IMR-90 (cell line): ENCODE data around the gene MRTFA. TPM values are rescaled to one million over a fixed set of nuclear protein-coding genes. Genes with fewer than 3 reads are reported as not detected.

Experiments
- ATAC-seq: fragments of 200-7000 bp; cut with Tn5 transposase; 2 replicates; pipeline ENCODE4 v1.9.1; 2020; ENCODE audit warnings: low read depth, mild to moderate bottlenecking, moderate library complexity
- BruUV-seq: library from RNA; stranded (reverse); fragments of 400-500 nt; replicated peaks from 2 replicates; lab custom pipeline; 2021; lab: Mats Ljungman, UMichigan
- CTCF ChIA-PET: fragments of 300-600 bp; formaldehyde crosslinking; extraction: SDS; loops from one replicate; lab custom pipeline; 2021; ENCODE audit warnings: antibody characterized with exemption; lab: Yijun Ruan, JAX
- POLR2A ChIA-PET: fragments of 300-600 bp; sonication (Branson Sonifier 250); formaldehyde crosslinking; loops from one replicate; lab custom pipeline; 2022; ENCODE audit warnings: antibody characterized with exemption; ENCODE audit not compliant: unreplicated experiment; lab: Charles Lee
- DNase-seq: peaks from one replicate; pipeline ENCODE4 v3.0.0; 2013
- H2AFZ ChIP-seq: replicated peaks from 2 replicates; pipeline ENCODE3; 2013; ENCODE audit warnings: low read length, mild to moderate bottlenecking; ENCODE audit not compliant: poor library complexity
- H2AK5ac ChIP-seq: 2 replicates; pipeline ENCODE4 v1.6.1; 2013; ENCODE audit warnings: low read depth, low read length, inconsistent platforms
- H2AK9ac ChIP-seq: replicated peaks from 2 replicates; pipeline ENCODE3; 2013; ENCODE audit warnings: mild to moderate bottlenecking, low read depth, low read length, moderate library complexity; ENCODE audit not compliant: poor library complexity
- H2BK120ac ChIP-seq: 2 replicates; pipeline ENCODE4 v1.6.1; 2013; ENCODE audit warnings: low read depth, low read length, inconsistent platforms
- H2BK15ac ChIP-seq: 3 replicates; pipeline ENCODE4 v1.6.1; 2013; ENCODE audit warnings: low read depth, low read length, inconsistent platforms
- H2BK20ac ChIP-seq: 2 replicates; pipeline ENCODE4 v1.6.1; 2013; ENCODE audit warnings: low read depth, mild to moderate bottlenecking, inconsistent platforms, low read length, moderate library complexity
- H2BK5ac ChIP-seq: 2 replicates; pipeline ENCODE4 v1.6.1; 2013; ENCODE audit warnings: mild to moderate bottlenecking, low read depth, low read length, inconsistent platforms; ENCODE audit not compliant: poor library complexity, severe bottlenecking
- H3K14ac ChIP-seq: replicated peaks from 2 replicates; pipeline ENCODE4 v1.6.1; 2013; ENCODE audit warnings: low read depth, low read length, inconsistent platforms
- H3K18ac ChIP-seq: 2 replicates; pipeline ENCODE4 v1.6.1; 2013; ENCODE audit warnings: low read depth, low read length, control low read depth
- H3K23ac ChIP-seq: 2 replicates; pipeline ENCODE4 v1.6.1; 2013; ENCODE audit warnings: low read depth, low read length, inconsistent platforms
- H3K27ac ChIP-seq: 2 replicates; pipeline ENCODE4 v1.5.1; 2013; ENCODE audit warnings: mild to moderate bottlenecking, control low read depth, low read length; ENCODE audit not compliant: insufficient read depth
- H3K27me3 ChIP-seq: 2 replicates; pipeline ENCODE4 v1.6.1; 2013; ENCODE audit warnings: low read length; ENCODE audit not compliant: control insufficient read depth, insufficient read depth
- H3K36me3 ChIP-seq: 2 replicates; pipeline ENCODE4 v1.6.1; 2013; ENCODE audit warnings: low read length, mixed read lengths; ENCODE audit not compliant: control insufficient read depth, insufficient read depth
- H3K4ac ChIP-seq: 2 replicates; pipeline ENCODE4 v1.6.1; 2013; ENCODE audit warnings: low read depth, low read length, inconsistent platforms
- H3K4me1 ChIP-seq: 2 replicates; pipeline ENCODE4 v1.6.1; 2013; ENCODE audit warnings: low read length, mixed read lengths; ENCODE audit not compliant: control insufficient read depth, insufficient read depth
- H3K4me2 ChIP-seq: 2 replicates; pipeline ENCODE4 v1.6.1; 2013; ENCODE audit warnings: low read depth, mild to moderate bottlenecking, control low read depth, low read length, moderate library complexity
- H3K4me3 ChIP-seq: 2 replicates; pipeline ENCODE4 v1.5.1; 2013; ENCODE audit warnings: low read depth, mild to moderate bottlenecking, control low read depth, low read length, moderate library complexity; ENCODE audit not compliant: insufficient read depth
- H3K56ac ChIP-seq: 2 replicates; pipeline ENCODE4 v1.6.1; 2013; ENCODE audit warnings: low read length, inconsistent platforms; ENCODE audit not compliant: insufficient read depth; ENCODE audit errors: extremely low read depth
- H3K79me1 ChIP-seq, 2 experiments: 2 replicates each; pipeline ENCODE4 v1.6.1; 2013; ENCODE audit warnings: low read length in 2 of 2, inconsistent platforms in 1 of 2, low read depth in 1 of 2
- H3K9ac ChIP-seq: 2 replicates; pipeline ENCODE4 v1.6.1; 2013; ENCODE audit warnings: low read depth, low read length, control low read depth
- H3K9me1 ChIP-seq: 2 replicates; pipeline ENCODE4 v1.6.1; 2013; ENCODE audit warnings: low read length, inconsistent platforms; ENCODE audit not compliant: insufficient read depth
- H3K9me3 ChIP-seq: 2 replicates; pipeline ENCODE4 v1.6.1; 2013; ENCODE audit warnings: low read length; ENCODE audit not compliant: control insufficient read depth, insufficient read depth
- H4K20me1 ChIP-seq: 2 replicates; pipeline ENCODE4 v1.6.1; 2013; ENCODE audit warnings: low read length, inconsistent platforms; ENCODE audit not compliant: insufficient read depth
- H4K5ac ChIP-seq: 2 replicates; pipeline ENCODE4 v1.6.1; 2013; ENCODE audit warnings: mild to moderate bottlenecking, low read depth, low read length, control low read depth
- H4K8ac ChIP-seq, 2 experiments: 2 replicates each; pipeline ENCODE4 v1.6.1; 2013; ENCODE audit warnings: low read depth in 2 of 2, low read length in 2 of 2, control low read depth in 1 of 2, inconsistent platforms in 1 of 2
- H4K91ac ChIP-seq: 2 replicates; pipeline ENCODE4 v1.6.1; 2013; ENCODE audit warnings: low read depth, low read length, inconsistent platforms; ENCODE audit not compliant: insufficient read depth
- BHLHE40 ChIP-seq: fragments of 150-350 bp; IDR thresholded peaks from 2 replicates; pipeline ENCODE4 v1.6.1; 2016; ENCODE audit warnings: mild to moderate bottlenecking, low read depth, low read length
- CHD1 ChIP-seq: IDR thresholded peaks from 2 replicates; pipeline ENCODE4 v1.6.1; 2012; ENCODE audit warnings: low read depth, low read length, improper control_type of control experiment
- CTCF ChIP-seq: conservative IDR thresholded peaks from 2 replicates; pipeline ENCODE4 v1.5.1; 2012; ENCODE audit warnings: mild to moderate bottlenecking, low read depth, low read length, improper control_type of control experiment
- ELK1 ChIP-seq: fragments of 150-350 bp; IDR thresholded peaks from 2 replicates; pipeline ENCODE4 v1.6.1; 2016; ENCODE audit warnings: low read depth, mild to moderate bottlenecking, low read length, moderate library complexity, borderline replicate concordance
- FOS ChIP-seq: fragments of 150-350 bp; IDR thresholded peaks from 2 replicates; pipeline ENCODE4 v1.6.1; 2016; ENCODE audit warnings: low read depth, low read length
- MAFK ChIP-seq: IDR thresholded peaks from 2 replicates; pipeline ENCODE4 v1.6.1; 2012; ENCODE audit warnings: low read depth, low read length, improper control_type of control experiment
- MXI1 ChIP-seq: IDR thresholded peaks from 2 replicates; pipeline ENCODE4 v1.6.1; 2012; ENCODE audit warnings: low read depth, mild to moderate bottlenecking, low read length, moderate library complexity, borderline replicate concordance
- NFE2L2 ChIP-seq: fragments of 150-350 bp; IDR thresholded peaks from 2 replicates; pipeline ENCODE4 v1.6.1; 2016; ENCODE audit warnings: low read depth, mild to moderate bottlenecking, low read length
- POLR2A ChIP-seq: IDR thresholded peaks from 2 replicates; pipeline ENCODE4 v1.6.1; 2012; ENCODE audit warnings: mild to moderate bottlenecking, low read depth, low read length
- SMC3 ChIP-seq: fragments of 150-350 bp; IDR thresholded peaks from 2 replicates; pipeline ENCODE4 v1.6.1; 2016; ENCODE audit warnings: low read depth, mild to moderate bottlenecking, antibody characterized with exemption, low read length, moderate library complexity
- USF2 ChIP-seq: fragments of 150-350 bp; IDR thresholded peaks from 2 replicates; pipeline ENCODE4 v1.6.1; 2017; ENCODE audit warnings: mild to moderate bottlenecking, antibody characterized with exemption, low read length, low read depth
- WGBS, 2 experiments: methylation state at CpG; one replicate each; pipeline versions ENCODE4 v1.1.5 to v1.1.7; 2013; ENCODE audit warnings: missing lambda C conversion rate in 2 of 2; ENCODE audit not compliant: insufficient read length in 1 of 2; ENCODE audit errors: extremely low coverage in 2 of 2; 5-methylcytosine and 5-hydroxymethylcytosine counted together
- dilution Hi-C: fragments of 300-500 bp; cut with HindIII; formaldehyde crosslinking; loops from one replicate; pipeline ENCODE4 v1.14.3; 2018; ENCODE audit warnings: low sequenced_read_pairs; ENCODE audit not compliant: unreplicated experiment
- in situ Hi-C: fragments of 300-500 bp; cut with MboI; formaldehyde crosslinking; loops from 3 replicates; pipeline ENCODE4 v1.14.3; 2019; ENCODE audit warnings: low sequenced_read_pairs, inconsistent platforms, mixed read lengths
- intact Hi-C: fragments of 100-400 bp; cut with micrococcal nuclease; formaldehyde crosslinking; loops from 2 replicates; pipeline ENCODE4 v1.10.0; 2022
- polyA plus RNA-seq, 3 experiments: library from polyadenylated mRNA; depleted of rRNA; stranded (reverse); fragments of >200 nt; gene quantifications; 2 replicates each; pipeline ENCODE4 v1.2.3, GENCODE V29; 2012; ENCODE audit warnings: low replicate concordance in 1 of 3
- total RNA-seq: library from RNA; depleted of rRNA; stranded (reverse); fragments of >200 nt; gene quantifications from 2 replicates; pipeline ENCODE4 v1.2.3, GENCODE V29; 2012

Gene MRTFA
- total and polyA plus RNA-seq, 2 of the 4 experiments (the other 2 are of a cell fraction): 12.5 to 17.2 TPM

DNA sequence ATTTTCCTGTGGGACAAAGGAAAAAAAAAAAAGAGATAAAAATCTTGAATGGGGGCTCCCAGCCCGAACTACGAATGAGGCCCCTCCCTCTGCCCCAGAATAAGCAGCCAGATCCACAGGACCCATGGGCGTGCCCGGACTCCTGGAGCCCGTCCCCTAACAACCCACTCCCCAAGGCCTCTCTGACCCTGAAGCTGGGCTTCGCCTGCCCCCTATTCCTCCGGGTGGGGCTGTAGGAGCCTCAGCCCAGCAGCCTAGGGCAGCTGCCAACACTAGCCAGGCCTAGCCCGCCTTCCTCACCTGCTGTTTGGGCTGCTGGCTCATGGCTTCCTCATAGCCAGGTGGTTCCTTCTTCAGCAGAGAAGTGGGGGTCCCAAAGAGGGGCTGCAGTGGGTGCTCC, 219.5 kb downstream of the MRTFA start:
- H4K20me1 ChIP-seq: peaks cover 16% of the 10 kb centered on the region
- dilution Hi-C loops: no loop called here
- H3K14ac ChIP-seq: no peak overlapping the region
- intact Hi-C loops: no loop called here
- no peak overlapping the region for H2AK9ac ChIP-seq
- in situ Hi-C loops: no loop called here
- H3K9ac ChIP-seq: no peak overlapping the region
- BruUV-seq: no TSS peak
- no peak for ATAC-seq
- H3K4ac ChIP-seq: no peak overlapping the region
- peaks cover 5% of the 10 kb centered on the region; the same call in 1 of the 2 replicates for H3K4me1 ChIP-seq
- no peak overlapping the region for H4K5ac ChIP-seq
- no peak overlapping the region for H2BK120ac ChIP-seq
- H2BK5ac ChIP-seq: no peak overlapping the region
- H3K18ac ChIP-seq: no peak overlapping the region
- DNase-seq: no peak
- TF ChIP-seq POLR2A (no peak), MAFK (no peak), CTCF (no peak), USF2 (no peak), ELK1 (no peak), MXI1 (no peak), NFE2L2 (no peak), BHLHE40 (no peak), FOS (no peak), CHD1 (no peak), SMC3 (no peak)
- no peak overlapping the region for H3K56ac ChIP-seq
- peaks cover 13% of the 10 kb centered on the region; the same call in 1 of the 2 replicates for H3K9me1 ChIP-seq
- CTCF ChIA-PET: no interaction called here
- POLR2A ChIA-PET: no interaction called here
- H3K27ac ChIP-seq: no peak overlapping the region
- H3K4me2 ChIP-seq: no peak overlapping the region
- no peak overlapping the region for H2BK20ac ChIP-seq
- H3K36me3 ChIP-seq: peaks cover 62% of the 10 kb centered on the region
- no peak overlapping the region for H2AFZ ChIP-seq
- no peak overlapping the region for H4K91ac ChIP-seq
- no peaks in the 10 kb centered on the region for H3K27me3 ChIP-seq
- WGBS, 2 experiments: 96% methylated on average over 4 of the region's 8 CpGs; no CpG with 5 or more reads in 1 of the 2 experiments
- H3K9me3 ChIP-seq: no peaks in the 10 kb centered on the region
- H3K23ac ChIP-seq: no peak overlapping the region
- no peak overlapping the region for H4K8ac ChIP-seq
- peaks cover 4 to 68% of the 10 kb centered on the region in 2 experiments; a peak in 3 of 4 replicates for H3K79me1 ChIP-seq
- H2AK5ac ChIP-seq: no peak overlapping the region
- H2BK15ac ChIP-seq: no peak overlapping the region
- no peak overlapping the region for H3K4me3 ChIP-seq
